DND-41 (cell line): ENCODE results near the gene ADSS1.

Source experiments
- ATAC-seq: fragments of 200-7000 bp; cut with Tn5 transposase; 3 replicates; pipeline ENCODE4 v1.9.1; 2021; ENCODE audit warnings: low read depth; ENCODE audit not compliant: insufficient read depth
- DNase-seq: peaks from one replicate; pipeline ENCODE4 v3.0.0-alpha.2; 2020
- H2AFZ ChIP-seq: 2 replicates; pipeline ENCODE4 v1.6.0; 2012; ENCODE audit warnings: low read depth, low read length
- H3K27ac ChIP-seq: 2 replicates; pipeline ENCODE4 v1.5.1; 2012; ENCODE audit warnings: low read length, inconsistent platforms
- H3K27me3 ChIP-seq: fragments of 200-600 bp; sonication (generic); 2 replicates; pipeline ENCODE4 v1.6.0; 2012; ENCODE audit warnings: low read length, mild to moderate bottlenecking, inconsistent platforms; ENCODE audit not compliant: insufficient read depth, poor library complexity
- H3K36me3 ChIP-seq: 2 replicates; pipeline ENCODE4 v1.5.1; 2012; ENCODE audit warnings: low read length, inconsistent platforms; ENCODE audit not compliant: insufficient read depth
- H3K4me1 ChIP-seq: 2 replicates; pipeline ENCODE4 v1.5.1; 2012; ENCODE audit warnings: mild to moderate bottlenecking, low read length; ENCODE audit not compliant: insufficient read depth
- H3K4me2 ChIP-seq: 2 replicates; pipeline ENCODE4 v1.6.0; 2012; ENCODE audit warnings: mild to moderate bottlenecking, moderate library complexity, low read length, inconsistent platforms; ENCODE audit not compliant: insufficient read depth
- H3K4me3 ChIP-seq, 2 experiments: fragments of 200-600 bp in 1 of 2; shearing (Covaris generic) in 1 of 2; 2 replicates each; pipeline ENCODE4 v1.5.1; 2012 to 2016; ENCODE audit warnings: inconsistent platforms in 2 of 2, low read length in 2 of 2, mild to moderate bottlenecking in 2 of 2, low read depth in 1 of 2, moderate library complexity in 1 of 2
- H3K79me2 ChIP-seq: 2 replicates; pipeline ENCODE4 v1.6.0; 2012; ENCODE audit warnings: low read length, inconsistent platforms; ENCODE audit not compliant: insufficient read depth
- H3K9ac ChIP-seq: 2 replicates; pipeline ENCODE4 v1.6.0; 2012; ENCODE audit warnings: low read depth, mild to moderate bottlenecking, inconsistent platforms, low read length, moderate library complexity
- H3K9me3 ChIP-seq: 2 replicates; pipeline ENCODE4 v1.5.1; 2012; ENCODE audit warnings: low read length, moderate library complexity, mild to moderate bottlenecking, inconsistent platforms; ENCODE audit not compliant: insufficient read depth, severe bottlenecking
- H4K20me1 ChIP-seq: 2 replicates; pipeline ENCODE4 v1.6.0; 2012; ENCODE audit warnings: low read length; ENCODE audit not compliant: insufficient read depth
- EZH2 ChIP-seq: IDR thresholded peaks from 3 replicates; pipeline ENCODE4 v1.6.1; 2012; ENCODE audit warnings: borderline replicate concordance, low read depth, mild to moderate bottlenecking, moderate library complexity, low read length, inconsistent platforms; ENCODE audit not compliant: severe bottlenecking
- TF ChIP-seq, protein P1 (sequence below): IDR thresholded peaks from 2 replicates; pipeline ENCODE4 v1.5.1; 2012; ENCODE audit warnings: borderline replicate concordance, low read length, moderate library complexity, mild to moderate bottlenecking; ENCODE audit not compliant: poor library complexity, severe bottlenecking; ENCODE audit errors: extremely low read depth

The ADSS1 gene

GRCh38 chr14:104689109-104689880 is 34.7 kb upstream of the ADSS1 start, which contains the start of gene INF2:
Gene INF2 (plus strand): TSS chr14:104689618. CDS start chr14:104701366, 11,748 bp downstream.
- H3K4me1 ChIP-seq = peaks cover 57% of the 10 kb centered on the region
- peak within 1 kb of the TSS; percentile 91 for H3K4me2 ChIP-seq
- TF ChIP-seq, protein P1, sequence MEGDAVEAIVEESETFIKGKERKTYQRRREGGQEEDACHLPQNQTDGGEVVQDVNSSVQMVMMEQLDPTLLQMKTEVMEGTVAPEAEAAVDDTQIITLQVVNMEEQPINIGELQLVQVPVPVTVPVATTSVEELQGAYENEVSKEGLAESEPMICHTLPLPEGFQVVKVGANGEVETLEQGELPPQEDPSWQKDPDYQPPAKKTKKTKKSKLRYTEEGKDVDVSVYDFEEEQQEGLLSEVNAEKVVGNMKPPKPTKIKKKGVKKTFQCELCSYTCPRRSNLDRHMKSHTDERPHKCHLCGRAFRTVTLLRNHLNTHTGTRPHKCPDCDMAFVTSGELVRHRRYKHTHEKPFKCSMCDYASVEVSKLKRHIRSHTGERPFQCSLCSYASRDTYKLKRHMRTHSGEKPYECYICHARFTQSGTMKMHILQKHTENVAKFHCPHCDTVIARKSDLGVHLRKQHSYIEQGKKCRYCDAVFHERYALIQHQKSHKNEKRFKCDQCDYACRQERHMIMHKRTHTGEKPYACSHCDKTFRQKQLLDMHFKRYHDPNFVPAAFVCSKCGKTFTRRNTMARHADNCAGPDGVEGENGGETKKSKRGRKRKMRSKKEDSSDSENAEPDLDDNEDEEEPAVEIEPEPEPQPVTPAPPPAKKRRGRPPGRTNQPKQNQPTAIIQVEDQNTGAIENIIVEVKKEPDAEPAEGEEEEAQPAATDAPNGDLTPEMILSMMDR = no peak
- no peak for TF ChIP-seq EZH2
- peaks cover 48% of the 10 kb centered on the region for H3K79me2 ChIP-seq
- H3K9me3 ChIP-seq = no peaks in the 10 kb centered on the region
- peak; percentile 63 for ATAC-seq
- H3K27me3 ChIP-seq = no peaks in the 10 kb centered on the region
- DNase-seq = peak; percentile 55
- peaks cover 41% of the 10 kb centered on the region for H4K20me1 ChIP-seq
- H2AFZ ChIP-seq = peak within 1 kb of the TSS; percentile 80
- peaks cover 18% of the 10 kb centered on the region for H3K36me3 ChIP-seq
- peak within 1 kb of the TSS; percentile 95 to 98 for H3K4me3 ChIP-seq
- peak within 1 kb of the TSS; percentile 96 for H3K9ac ChIP-seq
- H3K27ac ChIP-seq = peak within 1 kb of the TSS; percentile 79

- ATAC-seq (peak; percentile 47), DNase-seq (peak; percentile 22)
- peak overlapping the region; percentile 96 for H3K9ac ChIP-seq
- H3K9me3 ChIP-seq = no peaks in the 10 kb centered on the region
- peak overlapping the region; percentile 80 for H2AFZ ChIP-seq
- peaks cover 56% of the 10 kb centered on the region for H3K79me2 ChIP-seq
- peak overlapping the region; percentile 91 for H3K4me2 ChIP-seq
- peaks cover 49% of the 10 kb centered on the region for H4K20me1 ChIP-seq
- peak overlapping the region; percentile 79 for H3K27ac ChIP-seq
- peaks cover 58% of the 10 kb centered on the region for H3K4me1 ChIP-seq
- peak overlapping the region; percentile 95 to 98 for H3K4me3 ChIP-seq
- H3K27me3 ChIP-seq = no peaks in the 10 kb centered on the region
- TF ChIP-seq EZH2 = no peak
- TF ChIP-seq, protein P1 = no peak
- H3K36me3 ChIP-seq = peaks cover 20% of the 10 kb centered on the region
Measured at GRCh38 chr14:104689881-104690711, 33.9 kb upstream of the ADSS1 start.

- Histone ChIP-seq H3K4me2 (peak overlapping the region; percentile 91), H3K9ac (peak overlapping the region; percentile 96), H4K20me1 (peaks cover 53% of the 10 kb centered on the region), H3K9me3 (no peaks in the 10 kb centered on the region), H3K36me3 (peaks cover 29% of the 10 kb centered on the region), H3K27ac (peak overlapping the region; percentile 79; the same call in 1 of the 2 replicates), H2AFZ (no peak overlapping the region), H3K27me3 (no peaks in the 10 kb centered on the region), H3K4me1 (peaks cover 60% of the 10 kb centered on the region), H3K4me3 (peak overlapping the region; percentile 95 to 98; a peak in 3 of 4 replicates), H3K79me2 (peaks cover 64% of the 10 kb centered on the region)
- no peak for ATAC-seq
- no peak for DNase-seq
- no peak for TF ChIP-seq EZH2
- TF ChIP-seq, protein P1 = no peak
Measured at GRCh38 chr14:104690861-104691455, 33.1 kb upstream of the ADSS1 start.
